Esophagus mucosa (tissue), 1 donor: ENCODE measurements around the gene SCYGR2. TPM values are rescaled to one million over a fixed set of nuclear protein-coding genes. Genes with fewer than 3 reads are reported as not detected.
A peak's percentile ranks its signal among the peaks of the same experiment; 100 is the strongest.

ENCODE experiments used
- ATAC-seq: fragments of 200-7000 bp; cut with Tn5 transposase; one replicate; pipeline ENCODE4 v1.9.1; 2020
- total RNA-seq: library from RNA; stranded (reverse); gene quantifications from one replicate; pipeline ENCODE4 v1.2.4, GENCODE V29; 2023
- donor health status: DM: yes; HTN: yes; CAD: no.

The SCYGR2 gene
- total RNA-seq, 1 donor from 2014 or later = not detected

GRCh38 chr2:227613272-227613660 is 14.6 kb downstream of the SCYGR2 start:
- ATAC-seq = peak; percentile 83

- no peak for ATAC-seq
Observed at GRCh38 chr2:227614246-227614645, 15.6 kb downstream of the SCYGR2 start.

DNA sequence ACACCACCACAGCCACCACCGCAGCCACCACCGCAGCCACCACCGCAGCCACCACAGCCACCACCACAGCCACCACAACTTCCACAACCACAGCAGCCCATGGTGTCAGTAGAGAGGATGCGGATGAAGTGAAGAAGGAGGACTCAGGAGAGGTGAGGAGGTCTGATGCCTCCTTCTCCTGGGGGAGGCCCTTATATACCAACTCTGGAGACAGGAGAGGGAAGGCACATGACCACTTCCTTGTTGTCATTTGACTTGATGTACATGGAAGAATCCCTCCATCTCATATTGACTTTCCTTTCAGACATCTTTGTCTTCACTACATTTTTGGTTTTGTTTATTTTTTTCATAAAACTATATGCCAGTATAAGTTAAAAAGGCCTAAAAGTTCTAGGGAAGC is 16.0 kb downstream of the SCYGR2 start, which contains the start of gene SCYGR3:
TSS of gene SCYGR3 (minus strand) at position 101 of the 400 bp plus-strand sequence. CDS start at position 101, 0 bp downstream.
- ATAC-seq = no peak

DNA sequence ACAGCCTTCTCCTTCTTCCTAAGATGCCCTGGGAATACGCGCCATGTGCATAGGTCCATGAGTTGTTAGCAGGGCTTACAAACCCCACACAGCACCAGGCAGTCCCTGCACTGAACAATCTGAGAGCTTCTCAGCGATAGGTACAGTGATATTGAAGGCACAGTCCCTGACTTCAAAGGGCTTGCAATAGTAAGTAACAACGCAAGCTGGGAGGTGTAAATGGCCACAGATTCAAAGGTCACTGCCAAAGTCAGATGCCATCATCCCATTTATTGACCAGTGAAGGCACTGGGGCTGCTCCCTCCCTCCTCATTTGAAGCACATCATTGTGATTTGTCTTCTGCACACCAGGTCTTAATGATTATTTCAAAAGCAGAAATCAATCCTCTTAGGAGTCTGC is 16.5 kb downstream of the SCYGR2 start:
- ATAC-seq = no peak

GRCh38 chr2:227615906-227616305 is 17.2 kb downstream of the SCYGR2 start:
- ATAC-seq = no peak

- no peak for ATAC-seq
Observed at GRCh38 chr2:227616631-227617030, 17.9 kb downstream of the SCYGR2 start.

DNA sequence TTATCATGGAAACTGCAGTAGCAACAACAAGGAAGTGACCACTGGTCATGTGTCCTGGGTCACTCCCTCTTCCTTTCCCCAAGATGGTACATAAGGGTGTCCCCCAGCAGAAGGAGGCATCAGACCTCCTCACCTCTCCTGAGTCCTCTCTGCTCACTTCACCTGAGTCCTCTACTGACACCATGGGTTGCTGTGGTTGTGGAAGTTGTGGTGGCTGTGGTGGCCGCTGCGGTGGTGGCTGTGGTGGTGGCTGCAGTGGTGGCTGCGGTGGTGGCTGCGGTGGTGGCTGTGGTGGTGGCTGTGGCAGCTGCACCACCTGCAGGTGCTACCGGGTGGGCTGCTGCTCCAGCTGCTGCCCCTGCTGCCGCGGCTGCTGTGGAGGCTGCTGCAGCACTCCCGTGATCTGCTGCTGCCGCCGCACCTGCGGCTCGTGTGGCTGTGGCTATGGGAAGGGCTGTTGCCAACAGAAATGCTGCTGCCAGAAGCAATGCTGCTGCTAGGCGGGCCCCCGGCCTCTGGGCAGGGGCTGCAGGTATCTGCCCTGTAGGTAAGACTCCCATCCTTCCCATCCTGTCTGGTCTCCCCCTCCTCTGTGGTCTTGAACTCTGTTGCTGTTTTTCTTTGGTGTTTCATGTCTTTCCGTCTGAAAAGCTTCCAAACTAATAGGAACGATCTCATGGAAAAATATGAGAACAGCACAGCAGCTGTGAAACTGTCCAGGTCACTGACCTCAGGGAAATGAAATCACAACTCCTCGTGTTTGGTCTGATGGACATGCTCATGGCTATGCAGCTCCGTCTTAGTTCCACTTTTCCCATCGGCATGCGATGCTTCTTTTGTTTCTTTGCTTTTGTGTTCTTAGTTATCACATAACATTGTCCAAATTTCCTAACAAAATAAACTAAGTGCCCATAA is 18.9 kb downstream of the SCYGR2 start, which contains the start of gene SCYGR4:
TSS of gene SCYGR4 (plus strand) at position 183 of the 915 bp plus-strand sequence. CDS start at position 183, 0 bp downstream.
- ATAC-seq = no peak

DNA sequence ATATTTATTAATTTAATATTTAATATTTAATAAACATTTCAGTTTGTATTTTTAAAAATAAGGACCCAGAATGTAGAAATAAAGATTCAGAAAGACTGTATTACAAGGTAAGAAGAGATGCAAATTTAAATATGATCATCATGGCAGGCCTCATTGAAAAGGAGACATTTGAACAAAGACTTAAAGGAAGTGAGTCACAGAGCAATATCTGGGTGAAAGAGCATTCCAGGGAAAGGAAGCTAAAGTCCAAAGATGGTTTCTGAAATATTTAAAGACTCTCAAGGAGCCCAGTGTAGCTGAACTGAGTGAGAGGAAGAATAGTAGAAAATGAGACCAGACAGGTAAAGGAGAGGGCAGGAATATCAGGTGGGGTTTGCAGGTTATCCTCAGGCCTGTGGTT is 24.5 kb downstream of the SCYGR2 start:
- ATAC-seq = peak; percentile 41

GRCh38 chr2:227625420-227625819 is 26.7 kb downstream of the SCYGR2 start:
- no peak for ATAC-seq

DNA sequence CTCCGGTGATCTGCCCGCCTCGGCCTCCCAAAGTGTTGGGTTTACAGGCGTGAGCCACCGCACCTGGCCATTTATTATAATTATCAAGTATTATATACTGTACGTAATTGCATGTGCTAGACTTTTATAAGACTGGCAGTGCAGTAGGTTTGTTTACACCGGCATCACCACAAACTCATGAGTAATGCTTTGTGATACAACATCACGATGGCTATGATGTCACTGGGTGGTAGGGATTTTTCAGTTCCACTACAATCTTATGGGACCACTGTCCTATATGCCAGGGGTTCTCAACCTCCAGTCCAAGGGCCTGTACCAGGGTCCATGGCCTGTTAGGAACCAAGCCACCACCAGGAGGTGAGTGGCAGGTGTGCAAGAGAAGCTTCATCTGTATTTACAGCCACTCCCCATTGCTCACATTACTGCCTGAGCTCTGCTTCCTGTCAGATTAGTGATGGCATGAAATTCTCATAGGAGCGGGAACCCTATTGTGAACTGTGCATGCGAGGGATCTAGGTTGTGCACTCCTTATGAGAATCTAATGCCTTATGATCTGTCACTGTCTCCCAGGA is 28.0 kb downstream of the SCYGR2 start:
- ATAC-seq = no peak

GRCh38 chr2:227627769-227628168 is 29.1 kb downstream of the SCYGR2 start:
- no peak for ATAC-seq

GRCh38 chr2:227629435-227629834 is 30.7 kb downstream of the SCYGR2 start:
- no peak for ATAC-seq

DNA sequence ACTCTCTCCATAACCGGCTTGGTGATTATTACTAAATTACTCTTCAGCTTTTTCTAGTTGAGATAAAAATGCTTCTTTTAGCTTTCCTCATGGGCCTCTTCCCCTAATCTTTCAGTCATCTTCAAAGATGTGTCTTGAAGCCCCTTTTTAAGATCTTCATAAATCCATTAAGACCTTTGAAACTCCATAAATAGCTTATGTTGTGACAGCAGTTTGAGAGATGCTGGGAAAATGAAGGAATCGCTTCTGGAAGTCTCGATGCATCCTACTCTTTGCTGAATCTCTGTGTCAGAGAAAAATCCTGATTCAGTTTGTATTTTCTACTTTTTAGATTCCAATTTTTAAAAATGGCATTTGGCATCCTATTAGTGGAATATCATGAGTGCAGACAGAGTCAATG is 31.6 kb downstream of the SCYGR2 start:
- ATAC-seq = no peak

DNA sequence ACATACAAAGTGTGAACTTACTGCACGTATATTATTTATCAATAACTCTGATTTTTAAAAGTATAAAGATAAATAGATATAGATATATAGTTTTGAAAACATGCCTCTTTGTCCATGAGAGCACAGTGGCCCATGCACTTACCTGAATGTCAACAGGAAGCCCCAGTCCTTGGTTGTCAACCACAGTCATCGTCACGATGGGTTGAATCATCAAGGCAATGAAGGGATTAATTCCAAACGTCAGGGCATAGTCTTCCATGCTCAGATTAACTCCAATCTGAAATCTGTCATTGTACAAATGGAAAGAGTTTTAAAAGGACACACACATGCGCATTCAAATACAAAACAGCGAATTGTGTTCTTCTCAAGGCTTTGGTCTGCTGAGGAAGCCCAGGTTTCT is 34.1 kb downstream of the SCYGR2 start:
- no peak for ATAC-seq

DNA sequence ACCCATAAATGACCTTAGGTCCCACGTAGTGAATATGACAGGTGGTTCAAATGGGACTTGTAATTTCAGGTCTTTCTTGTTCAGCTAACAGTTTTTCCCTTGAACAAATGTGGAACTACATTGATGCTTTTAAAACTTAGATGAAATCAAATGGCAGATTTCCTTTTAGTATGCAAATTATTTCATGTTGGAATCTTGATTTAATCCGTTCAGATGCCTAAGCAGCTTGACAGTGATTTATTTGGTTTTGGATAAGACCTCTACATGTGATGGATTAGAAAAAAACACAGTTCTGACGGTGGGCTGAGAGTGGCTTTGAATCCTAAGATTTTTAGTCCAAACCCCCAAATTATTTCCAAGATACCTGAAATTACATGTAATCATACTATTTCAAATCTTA is 35.5 kb downstream of the SCYGR2 start:
- no peak for ATAC-seq

DNA sequence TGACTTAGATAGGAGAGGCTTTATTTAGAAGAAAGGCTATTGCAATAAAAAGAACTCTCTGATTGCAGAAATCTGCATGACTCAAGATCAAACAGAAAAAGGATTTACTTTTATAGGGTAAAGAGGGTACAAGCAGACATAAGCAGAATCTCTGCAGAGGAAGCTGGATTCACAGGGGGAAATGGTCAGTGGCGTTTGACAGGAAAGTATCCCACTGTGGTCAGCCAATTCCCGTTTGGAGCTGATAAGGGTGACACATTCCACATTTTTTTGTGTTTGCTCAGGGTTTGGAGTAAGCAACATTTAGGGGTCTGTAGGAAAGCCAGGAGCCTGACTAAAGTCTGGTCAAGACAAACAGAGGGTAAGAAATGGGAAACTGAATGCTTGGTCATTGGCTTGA is 44.0 kb downstream of the SCYGR2 start:
- ATAC-seq = no peak

- ATAC-seq = no peak
Observed at GRCh38 chr2:227643990-227644551, 45.4 kb downstream of the SCYGR2 start.

Other genes starting within 250 kb of the SCYGR2 start
- not detected for gene TM4SF20, start 219.6 kb upstream of the SCYGR2 start, total RNA-seq
- not detected for gene SCYGR1, start 210.9 kb upstream of the SCYGR2 start, total RNA-seq
- gene AGFG1, start 126.7 kb upstream of the SCYGR2 start, total RNA-seq = 62.4 TPM
- not detected for gene SCYGR3, start 15.9 kb downstream of the SCYGR2 start, total RNA-seq
- gene SCYGR4, start 18.6 kb downstream of the SCYGR2 start, total RNA-seq = not detected
- gene SCYGR5, start 67.9 kb downstream of the SCYGR2 start, total RNA-seq = not detected
- 1.5 TPM for gene SLC19A3, start 119.1 kb downstream of the SCYGR2 start, total RNA-seq
- gene SCYGR6, start 125.9 kb downstream of the SCYGR2 start, total RNA-seq = not detected
- not detected for gene SCYGR7, start 129.4 kb downstream of the SCYGR2 start, total RNA-seq
- not detected for gene SCYGR8, start 147.0 kb downstream of the SCYGR2 start, total RNA-seq
- gene CCL20, start 214.9 kb downstream of the SCYGR2 start, total RNA-seq = 2.8 TPM